Measurements from ENCODE around the gene PTPRA.

GRCh38 chr20:2946988-2947961 is 74.0 kb downstream of the PTPRA start:
- TF ChIP-seq POLR2A (IDR thresholded peaks at IDR 0.05) (no peak), CTCF (IDR thresholded peaks at IDR 0.05) (no peak)

Data from stomach (tissue), 4 donors.